Testis (tissue), 2 donors: Measurements from ENCODE around the gene BBOF1.

ENCODE experiments used
- CTCF ChIP-seq, 3 experiments: fragments of 450-650 bp in 2 of 3; fragments of 200-600 bp in 1 of 3; sonication (generic) in 1 of 3; IDR thresholded peaks; one replicate each; pipeline ENCODE4 v1.5.1; 2016 to 2019; ENCODE audit warnings: antibody characterized with exemption in 3 of 3, mild to moderate bottlenecking in 2 of 3, moderate library complexity in 1 of 3
- POLR2A ChIP-seq: fragments of 450-650 bp; IDR thresholded peaks from one replicate; pipeline ENCODE4 v1.6.1; 2017; ENCODE audit warnings: antibody characterized with exemption, mild to moderate bottlenecking, moderate library complexity

GRCh38 chr14:74008843-74009499 is 10.2 kb upstream of the BBOF1 start:
- TF ChIP-seq POLR2A, result no peak
- no peak for TF ChIP-seq CTCF (IDR thresholded peaks at IDR 0.05)
